PC-3 (cell line): ENCODE data around the gene SWT1.

Experiments
- EZH2 ChIP-seq: fragments of 300-600 bp; sonication (generic); IDR thresholded peaks from one replicate; pipeline ENCODE4 v1.6.1; 2017; ENCODE audit warnings: antibody characterized with exemption, mild to moderate bottlenecking, low read length; ENCODE audit not compliant: unreplicated experiment
- EZH2phosphoT487 ChIP-seq: fragments of 300-600 bp; sonication (generic); IDR thresholded peaks from 2 replicates; pipeline ENCODE4 v1.6.1; 2018; ENCODE audit warnings: mild to moderate bottlenecking, antibody characterized with exemption, low read length, borderline replicate concordance
- TF ChIP-seq, protein P1 (sequence below): fragments of 300-600 bp; sonication (generic); conservative IDR thresholded peaks from 2 replicates; pipeline ENCODE4 v1.5.1; 2017; ENCODE audit warnings: antibody characterized with exemption, low read depth, mild to moderate bottlenecking, low read length

DNA sequence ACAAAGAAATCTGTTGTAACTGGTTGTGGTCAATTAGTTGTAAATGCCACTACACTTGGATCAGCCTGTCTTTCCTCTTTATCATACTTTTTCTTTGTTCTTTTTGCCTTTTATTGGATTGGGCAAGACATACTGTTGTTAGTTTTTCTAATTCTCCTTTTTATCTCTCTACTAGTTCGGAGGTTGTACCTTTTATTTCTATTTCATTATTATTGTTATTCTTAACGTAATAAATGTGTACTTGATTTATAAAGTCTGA is 100.9 kb downstream of the SWT1 start:
- TF ChIP-seq, protein P1, sequence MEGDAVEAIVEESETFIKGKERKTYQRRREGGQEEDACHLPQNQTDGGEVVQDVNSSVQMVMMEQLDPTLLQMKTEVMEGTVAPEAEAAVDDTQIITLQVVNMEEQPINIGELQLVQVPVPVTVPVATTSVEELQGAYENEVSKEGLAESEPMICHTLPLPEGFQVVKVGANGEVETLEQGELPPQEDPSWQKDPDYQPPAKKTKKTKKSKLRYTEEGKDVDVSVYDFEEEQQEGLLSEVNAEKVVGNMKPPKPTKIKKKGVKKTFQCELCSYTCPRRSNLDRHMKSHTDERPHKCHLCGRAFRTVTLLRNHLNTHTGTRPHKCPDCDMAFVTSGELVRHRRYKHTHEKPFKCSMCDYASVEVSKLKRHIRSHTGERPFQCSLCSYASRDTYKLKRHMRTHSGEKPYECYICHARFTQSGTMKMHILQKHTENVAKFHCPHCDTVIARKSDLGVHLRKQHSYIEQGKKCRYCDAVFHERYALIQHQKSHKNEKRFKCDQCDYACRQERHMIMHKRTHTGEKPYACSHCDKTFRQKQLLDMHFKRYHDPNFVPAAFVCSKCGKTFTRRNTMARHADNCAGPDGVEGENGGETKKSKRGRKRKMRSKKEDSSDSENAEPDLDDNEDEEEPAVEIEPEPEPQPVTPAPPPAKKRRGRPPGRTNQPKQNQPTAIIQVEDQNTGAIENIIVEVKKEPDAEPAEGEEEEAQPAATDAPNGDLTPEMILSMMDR, result no peak
- TF ChIP-seq EZH2, result no peak
- no peak for TF ChIP-seq EZH2phosphoT487
